Psoas muscle (tissue), 8 donors: ENCODE data around the gene ITGAV. TPM values are rescaled to one million over a fixed set of nuclear protein-coding genes. Genes with fewer than 3 reads are reported as not detected.

ENCODE experiments used
- ATAC-seq, 4 donors: fragments of 200-7000 bp; cut with Tn5 transposase; one replicate each; pipeline ENCODE4 v1.9.1; 2020; ENCODE audit warnings: moderate library complexity in 3 of 4, mild to moderate bottlenecking in 2 of 4
- DNase-seq, 2 donors: peaks; one replicate each; pipeline ENCODE4 v3.0.0-alpha.2; 2020
- H3K27ac ChIP-seq: fragments of 200-600 bp; one replicate; pipeline ENCODE4 v1.8.0; 2022
- H3K27me3 ChIP-seq, 3 donors: fragments of 200-600 bp in 1 of 3; one replicate each; pipeline versions ENCODE4 v1.6.1 to v1.8.0; 2013 to 2022; ENCODE audit warnings: low read length in 2 of 3, mild to moderate bottlenecking in 2 of 3, moderate library complexity in 1 of 3; ENCODE audit not compliant: insufficient read depth in 3 of 3
- H3K36me3 ChIP-seq, 2 donors: fragments of 200-600 bp in 1 of 2; one replicate each; pipeline versions ENCODE4 v1.6.1 to v1.8.0; 2013 to 2022; ENCODE audit warnings: low read depth in 1 of 2, mild to moderate bottlenecking in 1 of 2, moderate library complexity in 1 of 2; ENCODE audit not compliant: insufficient read depth in 1 of 2
- H3K4me1 ChIP-seq: fragments of 200-600 bp; one replicate; pipeline ENCODE4 v1.8.0; 2022
- H3K4me3 ChIP-seq: fragments of 200-600 bp; one replicate; pipeline ENCODE4 v1.8.0; 2022; ENCODE audit warnings: mild to moderate bottlenecking
- H3K9me3 ChIP-seq: fragments of 200-600 bp; one replicate; pipeline ENCODE4 v1.8.0; 2022
- CTCF ChIP-seq: fragments of 200-600 bp; IDR thresholded peaks from one replicate; pipeline ENCODE4 v1.8.0; 2022; ENCODE audit warnings: antibody characterized with exemption
- WGBS, 3 donors: extraction: QIAGEN DNeasy Blood & Tissue Kit; methylation state at CpG; one replicate each; pipeline versions ENCODE4 v1.1.6 to v1.1.7; 2013; 5-methylcytosine and 5-hydroxymethylcytosine counted together
- intact Hi-C, 2 donors: fragments of 100-400 bp; cut with DNase I; formaldehyde crosslinking; loops; one replicate each; pipeline versions ENCODE4 v1.11.0 to v1.14.2; 2022
- polyA plus RNA-seq, 3 donors: library from polyadenylated mRNA; stranded (reverse); fragments of 200-250 nt; gene quantifications; one replicate each; pipeline ENCODE4 v1.2.3, GENCODE V29; 2013
- total RNA-seq, 4 donors: library from RNA; stranded (reverse); fragmentation: NEBNext Ultra II Directional in 2 of 4; extraction: Animal tissue kit (Norgen Biotek cat#: 25700) in 2 of 4; gene quantifications; one replicate each; pipeline versions ENCODE4 v1.2.1 to v1.2.4, GENCODE V29; 2021 to 2023
- donor health status: healthy with polysubstance abuse.
- donor health status: DM: no; HTN: no; CAD: no; lungs with moderate emphysema.
- donor health status: Bipolar disorder and iron deficiency.
- donor health status: healthy.
- donor health status: DM: yes; HTN: yes; CAD: no.
- donor health status: DM: no; HTN: no; CAD: no.
- donor health status: DM: no; HTN: no; CAD: no.
- donor health status: DM: yes; HTN: yes; CAD: no.

The ITGAV gene
- total and polyA plus RNA-seq, 7 donors = 4.6 to 67.4 (median 28.2) TPM

- Histone ChIP-seq H3K9me3 (no peaks in the 10 kb centered on the region), H3K36me3 (no peaks in the 10 kb centered on the region), H3K27ac (no peak overlapping the region), H3K27me3 (no peaks in the 10 kb centered on the region), H3K4me3 (no peak overlapping the region), H3K4me1 (peaks cover 9% of the 10 kb centered on the region)
- no peak for TF ChIP-seq CTCF
- DNase-seq = no peak
- peak in 2 of 4 donors; percentile 57 to 76 for ATAC-seq
- intact Hi-C loops = no loop called here
- WGBS, 3 donors = 60 to 91% (median 75%) methylated on average over 3 of the region's 3 CpGs
These were observed 13.2 kb upstream of the ITGAV start for GRCh38 chr2:186576614-186577013.

- H3K4me3 ChIP-seq = no peak overlapping the region
- no peak for TF ChIP-seq CTCF
- no peaks in the 10 kb centered on the region for H3K27me3 ChIP-seq
- H3K9me3 ChIP-seq = no peaks in the 10 kb centered on the region
- DNase-seq (no peak), ATAC-seq (no peak)
- intact Hi-C loops = loop anchor here in 1 of 2 donors (10.0 kb wide), 1 partner anchor 58 kb away; no protein-coding TSS in a partner anchor
- no peaks in the 10 kb centered on the region for H3K4me1 ChIP-seq
- no peaks in the 10 kb centered on the region for H3K36me3 ChIP-seq
- H3K27ac ChIP-seq = no peak overlapping the region
These were observed 7.2 kb upstream of the ITGAV start for GRCh38 chr2:186582698-186583097.

GRCh38 chr2:186584053-186584452 lies 5.8 kb upstream of the ITGAV start:
- Histone ChIP-seq H3K4me1 (no peaks in the 10 kb centered on the region), H3K27ac (no peak overlapping the region), H3K4me3 (no peak overlapping the region), H3K9me3 (no peaks in the 10 kb centered on the region), H3K27me3 (no peaks in the 10 kb centered on the region), H3K36me3 (no peaks in the 10 kb centered on the region)
- no peak for TF ChIP-seq CTCF
- intact Hi-C loops = loop anchor here in 1 of 2 donors (10.0 kb wide), 1 partner anchor 59 kb away; no protein-coding TSS in a partner anchor
- no peak for ATAC-seq
- WGBS, 3 donors = 94 to 100% (median 96%) methylated on average over 1 of the region's 1 CpG
- DNase-seq = no peak

- H3K27ac ChIP-seq = no peak overlapping the region
These were observed 1.4 kb upstream of the ITGAV start for GRCh38 chr2:186588421-186588820.

More at GRCh38 chr2:186588421-186588820, 1.4 kb upstream of the ITGAV start:
- H3K9me3 ChIP-seq = no peaks in the 10 kb centered on the region
- DNase-seq = no peak
- ATAC-seq = no peak
- H3K4me1 ChIP-seq = peaks cover 9% of the 10 kb centered on the region
- H3K36me3 ChIP-seq = no peaks in the 10 kb centered on the region
- 97 to 98% (median 97%) methylated on average over 9 of the region's 9 CpGs for WGBS, 3 donors
- no peaks in the 10 kb centered on the region for H3K27me3 ChIP-seq
- no peak for TF ChIP-seq CTCF
- no peak overlapping the region for H3K4me3 ChIP-seq
- intact Hi-C loops = loop anchor here (5.0 to 10.0 kb wide), 3 partner anchors 64 to 101 kb away; partner anchors contain the start of gene ZC3H15 (in 1 of the 2)
